DMS114 treated with DMSO at 0.1 percent for 48 hours (cell line): Measurements from ENCODE around the gene CUL2.
"Not testable (repeated sequence)": the region's sequence is repeated elsewhere in the genome, so short reads cannot be mapped to it uniquely, and the experiment has no call there.

Source experiments
- DNase-seq: peaks from one replicate; lab custom pipeline; 2025; ENCODE audit not compliant: unreplicated experiment; lab: John Stamatoyannopoulos, UW

CUL2 gene

GRCh38 chr10:35080261-35080660 is 9.9 kb downstream of the CUL2 start:
- not testable (repeated sequence) for DNase-seq

- no peak for DNase-seq
Observed at GRCh38 chr10:35079763-35080162, 10.4 kb downstream of the CUL2 start.

- DNase-seq: no peak
Observed at GRCh38 chr10:35079265-35079664, 10.9 kb downstream of the CUL2 start.

DNA sequence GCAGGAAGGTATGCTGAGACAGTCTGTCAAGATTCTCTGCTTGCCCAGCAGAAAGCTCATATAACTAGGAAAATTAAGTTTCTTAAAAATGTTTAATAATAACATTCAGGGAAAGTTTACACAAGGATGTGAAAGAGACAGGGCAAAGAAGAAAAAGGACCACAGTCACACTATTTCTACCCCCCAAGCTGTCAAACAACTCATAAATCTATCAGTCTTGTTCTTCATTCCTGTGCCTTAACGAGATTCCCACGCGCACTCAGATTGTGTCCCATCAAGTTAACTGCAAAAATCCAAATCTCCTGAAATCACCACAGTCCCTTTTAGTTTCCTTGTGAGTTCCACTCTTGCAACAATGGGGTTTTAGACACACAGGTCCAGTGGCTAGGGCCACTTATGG is 14.9 kb downstream of the CUL2 start:
- DNase-seq: no peak

GRCh38 chr10:35074266-35074665 is 15.9 kb downstream of the CUL2 start:
- DNase-seq: no peak

- no peak for DNase-seq
Observed at GRCh38 chr10:35070521-35070920, 19.6 kb downstream of the CUL2 start.

DNA sequence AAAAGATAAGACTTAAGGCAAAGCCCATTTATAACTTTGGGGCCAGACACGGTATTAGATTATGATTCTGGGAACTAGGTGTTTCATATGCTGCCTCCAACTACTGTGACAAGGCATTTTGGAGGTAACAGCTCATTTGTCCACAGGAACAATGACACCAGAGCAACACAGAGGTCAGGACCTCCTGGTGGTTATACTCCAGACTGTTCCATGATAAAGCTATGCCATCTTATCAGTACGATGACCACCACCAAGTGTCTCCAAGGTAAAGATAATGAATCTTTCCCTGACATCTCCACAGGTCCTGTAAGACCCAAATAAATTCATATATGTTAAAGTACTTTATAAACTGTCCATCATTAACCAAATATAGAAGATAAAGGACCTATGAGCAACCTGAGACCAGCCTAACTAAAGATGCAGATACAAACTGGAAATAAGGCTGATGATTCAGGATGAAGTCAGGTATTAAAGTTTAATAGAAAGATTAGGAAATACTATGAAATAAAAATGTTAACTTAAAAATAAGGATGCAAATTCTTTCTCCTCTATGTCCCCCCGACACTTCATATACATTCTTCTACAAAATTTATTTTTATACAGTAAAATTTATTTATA is 26.2 kb downstream of the CUL2 start:
- no peak for DNase-seq

DNA sequence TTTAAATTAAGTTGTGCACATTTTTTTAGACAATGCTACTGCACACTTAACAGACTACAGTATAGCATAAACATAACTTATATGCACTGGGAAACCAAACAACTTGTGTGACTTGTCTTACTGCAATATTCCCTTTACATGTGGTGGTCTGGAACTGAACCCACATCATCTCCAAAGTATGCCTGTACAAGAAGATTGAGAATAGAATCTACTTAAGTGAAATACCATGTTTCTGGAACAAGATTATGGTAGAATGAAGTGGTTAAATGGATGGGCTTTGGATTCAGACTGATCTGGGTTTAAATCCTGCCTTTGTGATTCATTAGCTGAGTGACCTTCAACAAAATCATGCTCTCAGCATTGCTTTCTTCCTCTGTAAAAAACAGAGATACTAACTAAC is 30.7 kb downstream of the CUL2 start:
- DNase-seq: no peak

DNA sequence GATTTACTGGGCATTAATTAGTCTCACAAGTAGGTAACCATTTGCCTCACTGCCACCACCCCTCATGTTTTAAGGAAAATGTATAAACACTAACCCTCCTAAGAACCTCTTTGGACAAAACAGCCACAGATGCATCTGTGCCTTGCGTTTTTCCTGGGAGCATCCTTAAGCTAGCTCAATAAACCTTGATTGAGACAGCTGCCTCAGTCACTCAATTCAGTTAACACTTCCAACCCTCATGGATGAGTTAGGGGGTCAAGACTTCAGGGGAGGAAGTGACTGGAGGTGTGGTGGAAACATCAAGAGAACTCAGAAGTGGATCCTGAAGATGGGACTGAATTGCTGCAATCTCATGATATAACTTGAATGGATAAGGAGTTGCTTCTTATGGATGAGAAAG is 31.5 kb downstream of the CUL2 start:
- no peak for DNase-seq

DNA sequence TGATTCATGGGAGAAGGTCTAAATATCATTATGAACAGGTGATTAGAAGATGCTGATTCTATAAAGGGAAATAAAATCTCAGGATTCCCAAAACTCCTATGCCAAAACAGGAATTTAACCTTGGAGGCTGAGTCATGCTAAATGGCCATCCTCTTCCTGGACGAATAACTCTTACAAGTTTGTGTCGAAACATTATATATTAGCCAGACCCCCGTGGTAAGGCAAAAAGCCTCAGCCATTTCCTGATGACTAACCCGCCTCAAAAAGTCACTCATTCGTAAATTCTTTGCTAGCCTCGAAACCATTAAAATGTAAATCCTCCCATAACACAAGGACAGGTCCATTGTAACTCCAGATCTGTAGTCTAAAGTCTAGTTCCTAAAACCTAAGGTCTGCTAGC is 32.0 kb downstream of the CUL2 start:
- no peak for DNase-seq

GRCh38 chr10:35056686-35057085 is 33.5 kb downstream of the CUL2 start:
- no peak for DNase-seq

DNA sequence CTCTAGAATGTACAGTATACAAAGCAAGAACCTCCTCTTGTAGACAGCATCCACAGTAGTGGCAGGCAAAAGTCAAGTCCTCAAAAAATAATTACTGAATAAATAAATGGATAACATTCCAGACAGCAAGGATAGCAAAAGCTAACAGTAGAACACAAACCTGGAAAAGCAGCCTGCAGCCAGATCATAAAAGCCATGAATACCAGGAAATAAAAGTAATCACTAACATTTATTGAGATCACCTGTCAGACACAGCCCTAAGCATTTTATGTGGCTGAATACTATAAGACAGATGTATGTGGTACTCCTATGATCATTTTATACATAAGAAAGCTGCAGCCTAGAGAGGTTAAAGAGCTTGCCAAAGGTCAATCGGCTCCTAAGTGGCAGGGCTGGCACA is 34.0 kb downstream of the CUL2 start:
- no peak for DNase-seq

DNA sequence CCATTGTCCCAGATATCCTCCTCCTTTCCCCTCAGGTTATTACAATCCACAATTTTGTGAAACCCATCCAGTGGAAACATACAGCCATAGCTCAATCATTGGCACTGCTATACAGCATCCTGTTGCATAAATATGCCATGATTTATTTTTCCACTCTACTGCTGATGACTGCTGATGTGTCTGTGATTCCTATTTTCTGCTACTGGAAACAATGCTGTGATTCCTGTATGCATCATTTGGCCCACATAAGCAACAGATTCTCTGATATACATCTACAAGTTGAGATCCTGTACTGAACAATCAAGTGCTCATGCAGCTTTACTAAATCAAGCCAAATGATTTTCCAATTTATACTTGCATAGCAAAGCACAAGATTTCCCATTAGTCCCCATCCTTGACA is 39.6 kb downstream of the CUL2 start:
- DNase-seq: no peak

GRCh38 chr10:35046074-35046473 is 44.1 kb downstream of the CUL2 start:
- no peak for DNase-seq

DNA sequence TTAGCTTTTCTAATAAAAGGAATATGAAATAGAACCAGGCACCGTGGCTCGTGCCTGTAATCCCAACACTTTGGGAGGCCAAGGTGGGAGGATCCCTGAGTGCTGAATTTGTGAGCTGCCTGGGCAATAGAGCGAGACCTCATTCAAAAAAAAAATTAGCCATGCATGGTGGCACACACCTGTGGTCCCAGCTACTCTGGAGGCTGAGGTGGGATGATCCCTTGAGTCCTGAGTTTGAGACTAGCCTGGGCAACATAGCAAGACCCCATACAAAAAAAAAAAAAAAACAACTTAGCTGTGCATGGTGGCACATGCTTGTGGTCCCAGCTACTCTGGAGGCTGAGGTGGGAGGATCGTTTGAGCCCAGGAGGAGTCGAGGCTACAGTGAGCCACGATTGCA is 44.9 kb downstream of the CUL2 start:
- DNase-seq: not testable (repeated sequence)

DNA sequence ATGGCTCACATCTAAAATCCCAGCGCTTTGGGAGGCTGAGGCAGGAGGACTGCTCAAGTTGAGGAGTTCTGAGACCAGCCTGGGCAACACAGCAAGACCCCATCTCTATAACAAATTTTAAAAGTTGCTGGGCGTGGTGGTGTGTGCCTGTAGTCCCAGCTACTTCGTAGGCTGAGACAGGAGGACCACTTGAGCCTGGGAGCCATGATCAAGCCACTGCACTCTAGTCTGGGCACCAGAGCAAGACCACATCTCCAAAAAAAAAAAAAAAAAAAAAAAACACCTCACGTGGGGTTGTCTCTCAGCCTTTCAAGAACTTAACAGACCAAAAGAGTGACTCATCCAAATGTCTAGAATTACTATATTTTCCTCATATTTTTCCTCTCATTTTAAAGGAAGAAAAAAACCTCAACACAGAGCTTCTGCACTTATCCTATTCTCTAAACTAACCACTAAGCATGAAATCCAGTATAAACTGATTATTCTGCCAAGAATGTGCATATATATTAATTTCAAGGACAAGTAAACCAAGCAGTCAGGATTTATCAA is 46.3 kb downstream of the CUL2 start:
- no peak for DNase-seq

- no peak for DNase-seq
Observed at GRCh38 chr10:35042783-35043182, 47.4 kb downstream of the CUL2 start.

DNA sequence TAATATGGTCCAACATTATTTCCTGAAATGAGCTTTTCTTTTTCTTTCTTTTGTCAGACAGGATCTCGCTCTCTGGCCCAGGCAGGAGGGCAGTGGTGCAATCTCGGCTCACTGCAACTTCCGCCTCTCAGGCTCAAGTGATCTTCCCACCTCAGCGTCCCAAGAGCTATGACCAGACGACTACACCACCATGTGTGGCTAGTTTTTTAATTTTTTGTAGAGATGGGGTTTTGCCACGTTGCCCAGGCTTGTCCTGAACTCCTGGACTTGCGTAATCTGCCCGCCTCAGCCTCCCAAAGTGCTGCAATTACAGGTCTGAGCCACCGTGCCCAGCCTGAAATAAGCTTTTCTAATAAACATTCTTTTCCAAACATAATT is 48.6 kb downstream of the CUL2 start:
- no peak for DNase-seq

- no peak for DNase-seq
Observed at GRCh38 chr10:35040760-35041501, 49.2 kb downstream of the CUL2 start.

DNA sequence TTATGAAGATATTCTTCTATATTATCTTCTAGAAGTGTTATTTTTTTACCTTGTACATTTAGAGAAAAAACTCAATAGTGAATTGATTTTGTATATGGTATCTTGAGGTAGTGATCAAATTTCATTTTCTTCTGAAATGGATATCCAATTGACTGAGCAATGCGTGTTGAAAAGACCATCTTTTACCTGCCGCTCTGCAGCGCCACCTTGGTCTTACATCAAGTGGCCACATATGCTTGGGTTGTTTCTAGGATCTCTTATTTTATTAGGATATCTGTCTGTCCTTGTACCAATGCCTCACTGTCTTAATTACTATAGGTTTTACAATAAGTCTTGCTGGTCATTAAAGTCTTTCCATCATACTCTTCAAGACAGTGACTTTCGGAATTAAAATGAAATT is 53.0 kb downstream of the CUL2 start:
- no peak for DNase-seq

- DNase-seq: no peak
Observed at GRCh38 chr10:35035606-35036005, 54.5 kb downstream of the CUL2 start.

DNA sequence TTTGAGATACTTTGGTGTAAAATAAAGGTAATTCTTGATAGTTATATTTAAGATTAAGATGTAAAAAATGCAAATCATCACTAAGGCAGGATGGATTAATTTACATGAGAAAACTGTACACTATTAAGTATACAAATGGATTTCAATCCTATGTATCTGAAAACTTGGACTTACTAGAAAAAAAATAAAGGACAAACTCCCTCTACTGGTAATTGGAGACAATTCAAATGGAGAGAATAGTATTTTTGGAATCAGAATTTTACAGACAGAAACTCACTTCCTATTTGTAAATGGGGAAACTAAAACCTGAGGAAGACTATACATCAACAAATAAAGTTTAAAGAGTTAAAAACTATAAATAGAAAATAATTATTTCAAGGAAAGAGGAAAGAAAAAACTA is 62.6 kb downstream of the CUL2 start:
- peak; percentile 50 for DNase-seq

- DNase-seq: no peak
Observed at GRCh38 chr10:35025916-35026315, 64.2 kb downstream of the CUL2 start.
